Embryonic facial prominence (tissue), 1 donor: ENCODE measurements around the gene STRADB.
"Not testable (repeated sequence)": the region's sequence is repeated elsewhere in the genome, so short reads cannot be mapped to it uniquely, and the experiment has no call there.

ENCODE experiments used
- DNase-seq: peaks from one replicate; pipeline ENCODE4 v3.0.0-alpha.2; 2016; ENCODE audit errors: extremely low spot score

STRADB gene

DNA sequence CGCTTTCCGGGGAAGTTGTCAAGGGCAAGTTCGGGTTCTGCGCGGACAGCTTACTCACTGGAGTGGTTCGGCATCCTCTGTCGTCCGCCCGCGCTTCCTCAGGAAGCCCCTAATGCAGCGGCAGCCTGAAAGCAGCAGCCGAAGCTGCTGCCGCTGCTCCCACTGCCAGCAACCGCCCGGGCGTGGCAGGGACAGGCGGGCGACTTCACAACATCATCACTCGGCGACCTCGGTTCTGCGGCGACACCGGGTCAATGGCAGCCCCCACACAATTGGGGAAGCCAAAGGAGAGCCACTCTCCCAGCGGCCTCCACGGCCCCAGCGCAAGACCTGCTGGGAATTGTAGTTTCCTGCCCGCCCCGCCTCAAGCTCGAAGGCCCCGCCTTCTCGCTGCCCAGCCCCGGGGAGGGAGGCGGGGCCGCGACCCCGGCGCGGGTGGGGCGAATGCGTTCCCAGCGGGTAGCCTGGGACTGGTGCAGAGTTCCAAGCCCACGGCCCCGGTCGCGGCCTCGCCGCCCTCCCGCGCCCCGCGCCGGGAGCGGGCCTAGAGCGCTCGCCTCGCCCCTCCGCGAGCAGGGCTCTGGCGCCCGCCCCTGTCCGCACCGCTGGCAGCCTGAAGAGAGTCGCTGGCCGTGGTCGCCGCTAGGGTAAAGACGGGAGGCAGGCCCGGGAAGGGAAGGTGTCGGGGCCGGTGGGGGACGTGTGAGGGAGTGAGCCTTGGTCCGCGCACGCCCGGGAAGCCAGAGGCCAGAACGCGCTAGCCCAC is at the start of gene STRADB, which contains the start of gene TRAK2:
TSS of gene STRADB (plus strand) at position 449 of the 766 bp plus-strand sequence. CDS start 3,101 bp downstream, outside the sequence.
TSS of gene TRAK2 (minus strand) at position 167 of the 766 bp plus-strand sequence. CDS start 30,951 bp downstream, outside the sequence.
- peak; percentile 90 for DNase-seq

- DNase-seq: no peak
These were observed 49.7 kb upstream of the STRADB start for GRCh38 chr2:201401815-201402214.

- no peak for DNase-seq
These were observed 48.6 kb upstream of the STRADB start for GRCh38 chr2:201402651-201403562.

GRCh38 chr2:201403880-201404279 is 47.7 kb upstream of the STRADB start:
- DNase-seq: no peak

DNA sequence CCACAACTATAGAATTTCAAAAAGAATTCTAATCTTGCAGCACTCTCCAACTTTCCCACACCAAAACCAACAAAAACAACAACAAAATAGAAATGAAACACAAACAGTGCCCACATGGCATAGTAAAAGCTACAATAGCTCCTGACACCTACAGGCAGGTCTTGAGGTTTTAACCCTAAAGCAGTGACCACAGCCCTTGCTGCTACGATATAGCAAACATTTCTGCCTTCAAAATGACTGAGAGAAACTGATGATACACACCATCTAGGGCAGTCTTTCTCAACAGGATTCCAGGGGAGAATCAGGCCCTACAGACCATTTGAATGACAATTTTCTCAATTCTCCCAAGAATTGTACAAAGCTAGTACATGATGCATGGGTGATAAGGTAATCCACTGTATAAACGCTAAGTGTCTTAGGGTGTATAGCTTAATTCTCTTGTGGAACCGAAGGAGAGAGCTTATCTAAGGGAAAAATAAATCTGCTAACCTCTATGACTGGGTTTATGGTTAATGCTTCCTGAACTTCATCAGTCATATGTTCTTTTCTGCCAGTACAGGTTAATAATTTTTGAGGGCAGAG is 46.8 kb upstream of the STRADB start:
- DNase-seq: no peak

GRCh38 chr2:201406077-201406662 is 45.4 kb upstream of the STRADB start:
- DNase-seq: no peak

- DNase-seq: no peak
These were observed 44.3 kb upstream of the STRADB start for GRCh38 chr2:201407265-201407664.

GRCh38 chr2:201408931-201409330 is 42.6 kb upstream of the STRADB start:
- DNase-seq: no peak

DNA sequence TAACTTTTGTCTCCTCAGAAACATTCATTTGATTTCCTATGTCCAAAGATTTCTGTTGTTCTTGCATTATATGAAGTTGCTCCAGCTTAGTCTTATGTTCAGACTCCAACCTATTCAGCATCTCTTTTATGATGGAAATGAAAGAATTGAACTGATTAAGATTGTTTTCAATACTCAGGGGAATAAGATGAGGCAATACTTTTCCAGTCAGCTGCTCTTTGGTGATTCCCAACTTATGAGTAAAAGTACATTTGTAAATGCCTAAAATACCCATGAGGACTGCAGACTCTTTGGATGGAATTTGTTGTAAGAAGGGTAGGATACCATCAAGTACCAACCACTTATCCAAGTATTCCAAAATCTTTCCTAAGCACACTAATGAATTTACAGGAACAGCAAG is 40.1 kb upstream of the STRADB start:
- no peak for DNase-seq

DNA sequence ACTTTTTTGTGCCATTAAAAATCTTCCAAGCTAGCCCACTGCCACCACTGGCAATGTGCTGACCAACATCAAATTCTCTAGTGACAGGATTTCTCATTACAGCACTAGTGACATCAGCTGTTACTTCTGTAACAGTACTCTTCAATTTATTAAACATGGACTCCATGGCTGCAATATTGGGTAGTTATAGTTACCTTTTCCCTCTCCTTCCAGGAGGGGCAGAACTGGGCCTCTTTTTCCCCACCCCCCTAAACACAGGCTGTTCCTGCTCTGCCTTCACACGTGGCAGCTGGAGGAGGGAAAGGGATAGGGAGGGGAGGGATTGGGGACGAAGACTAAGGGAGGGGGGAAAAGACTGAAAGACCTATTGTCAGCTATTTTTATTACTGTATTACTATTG is 38.4 kb upstream of the STRADB start:
- no peak for DNase-seq

GRCh38 chr2:201413552-201413951 is 38.0 kb upstream of the STRADB start:
- DNase-seq: no peak

DNA sequence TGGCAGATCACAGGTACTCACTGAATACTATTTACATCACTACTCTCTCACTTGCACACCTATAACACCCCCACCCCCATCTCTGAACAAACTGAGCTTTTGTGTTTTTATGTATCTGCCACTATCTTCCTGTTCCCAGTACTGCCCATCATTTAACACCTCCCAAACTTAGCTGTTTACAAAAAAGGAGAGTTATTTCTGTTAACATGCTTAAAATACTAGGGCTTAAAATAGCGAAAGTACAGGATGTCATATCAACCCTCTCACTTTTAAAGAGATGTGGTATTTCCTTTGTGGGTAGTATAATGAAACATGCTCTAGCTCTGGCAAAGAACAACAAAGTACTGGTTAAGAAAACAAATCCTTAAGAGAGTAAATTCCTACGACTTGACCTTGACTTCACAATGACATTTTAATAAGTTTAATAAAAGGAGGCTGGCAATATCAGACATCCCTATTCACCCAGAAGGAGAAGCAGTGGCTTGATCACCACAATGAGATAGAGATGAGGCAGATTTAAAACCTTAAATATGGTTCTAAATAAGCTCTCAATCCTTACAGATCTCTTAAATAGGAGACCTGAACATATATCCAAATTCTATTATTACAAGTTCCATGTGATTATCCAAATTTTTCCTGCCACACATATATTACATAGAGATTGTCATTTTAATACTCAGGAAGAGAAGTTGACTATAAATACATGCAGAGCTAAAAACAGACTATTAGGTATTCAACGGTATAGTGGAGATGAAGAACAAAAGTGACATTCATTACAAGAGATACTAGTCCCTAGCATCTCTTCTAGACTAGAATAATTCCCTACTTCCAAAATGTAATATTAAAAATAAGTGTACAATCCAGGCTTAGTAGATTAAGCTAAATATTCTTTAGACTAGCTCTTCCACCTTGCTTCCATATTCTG is 37.2 kb upstream of the STRADB start:
- no peak for DNase-seq

DNA sequence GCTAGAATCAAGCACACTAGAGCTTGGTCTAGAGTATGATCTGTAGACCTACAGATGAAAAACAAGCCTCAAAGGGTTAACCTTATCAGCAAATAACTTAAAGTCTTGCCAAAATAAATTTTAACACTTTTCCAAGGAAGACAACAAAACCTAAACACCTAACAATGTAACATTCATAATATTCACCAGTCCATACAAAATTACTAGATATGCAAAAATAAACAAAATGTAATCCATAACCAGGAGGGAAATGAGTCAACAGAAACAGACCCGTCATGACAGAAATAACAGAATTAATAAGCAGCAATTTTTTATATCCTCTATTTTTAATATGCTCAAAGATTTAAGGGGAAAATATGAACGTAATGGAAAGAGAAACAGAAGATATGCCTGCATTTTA is 36.4 kb upstream of the STRADB start:
- no peak for DNase-seq

- DNase-seq: no peak
These were observed 32.4 kb upstream of the STRADB start for GRCh38 chr2:201419057-201419635.

- no peak for DNase-seq
These were observed 31.6 kb upstream of the STRADB start for GRCh38 chr2:201419986-201420385.

DNA sequence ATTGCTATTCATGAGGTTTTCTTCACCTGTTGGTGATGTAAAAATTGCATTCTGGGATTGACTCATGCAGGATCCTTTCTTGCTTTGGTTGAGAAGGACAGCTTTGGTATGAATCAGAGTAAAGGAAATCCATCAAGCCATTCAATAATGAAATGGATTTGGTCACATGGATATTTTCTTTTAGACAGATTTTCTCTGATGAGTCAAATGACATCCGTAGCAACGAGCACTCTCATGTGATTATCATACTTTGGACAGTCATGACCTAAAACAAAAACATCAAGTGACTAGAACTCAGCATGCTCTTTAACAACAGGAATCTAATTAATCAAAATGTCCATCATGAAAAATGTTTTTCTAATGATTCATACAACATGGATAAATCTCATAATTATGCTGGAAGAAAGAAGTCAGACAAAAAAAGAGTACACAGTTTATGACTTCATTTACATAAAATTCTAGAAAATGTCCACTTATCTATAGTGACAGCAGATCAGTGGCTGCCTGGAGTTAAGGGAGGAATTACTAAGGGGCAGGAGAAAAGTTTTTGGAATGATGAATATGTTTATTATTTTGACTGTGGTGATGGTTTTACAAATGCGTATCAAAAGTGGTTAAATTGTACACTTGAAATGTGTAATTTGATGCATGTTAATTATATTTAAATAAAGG is 31.0 kb upstream of the STRADB start:
- DNase-seq: no peak

DNA sequence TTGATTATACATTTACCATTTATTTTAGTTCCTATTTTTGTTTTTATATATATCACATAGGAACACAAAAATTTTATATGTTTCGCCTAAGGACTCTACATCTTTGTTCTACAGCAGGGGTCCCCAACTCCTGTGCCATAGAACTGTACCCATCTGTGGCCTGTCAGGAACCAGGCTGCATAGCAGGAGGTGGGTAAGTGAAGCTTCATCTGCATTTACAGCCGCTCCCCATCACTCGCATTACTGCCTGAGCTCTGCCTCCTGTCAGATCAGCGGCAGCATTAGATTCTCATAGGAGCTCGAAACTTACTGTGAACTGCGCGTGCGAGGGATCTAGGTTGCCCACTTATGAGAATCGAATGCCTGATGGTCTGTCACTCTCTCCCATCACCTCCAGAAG is 25.6 kb upstream of the STRADB start:
- no peak for DNase-seq

DNA sequence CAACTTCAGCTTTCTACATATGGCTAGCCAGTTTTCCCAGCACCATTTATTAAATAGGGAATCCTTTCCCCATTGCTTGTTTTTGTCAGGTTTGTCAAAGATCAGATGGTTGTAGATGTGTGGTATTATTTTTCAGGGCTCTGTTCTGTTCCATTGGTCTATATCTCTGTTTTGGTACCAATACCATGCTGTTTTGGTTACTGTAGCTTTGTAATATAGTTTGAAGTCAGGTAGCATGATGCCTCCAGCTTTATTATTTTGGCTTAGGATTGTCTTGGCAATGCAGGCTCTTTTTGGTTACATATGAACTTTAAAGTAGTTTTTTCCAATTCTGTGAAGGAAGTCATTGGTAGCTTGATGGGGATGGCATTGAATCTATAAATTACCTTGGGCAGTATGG is 23.2 kb upstream of the STRADB start:
- DNase-seq: not testable (repeated sequence)

DNA sequence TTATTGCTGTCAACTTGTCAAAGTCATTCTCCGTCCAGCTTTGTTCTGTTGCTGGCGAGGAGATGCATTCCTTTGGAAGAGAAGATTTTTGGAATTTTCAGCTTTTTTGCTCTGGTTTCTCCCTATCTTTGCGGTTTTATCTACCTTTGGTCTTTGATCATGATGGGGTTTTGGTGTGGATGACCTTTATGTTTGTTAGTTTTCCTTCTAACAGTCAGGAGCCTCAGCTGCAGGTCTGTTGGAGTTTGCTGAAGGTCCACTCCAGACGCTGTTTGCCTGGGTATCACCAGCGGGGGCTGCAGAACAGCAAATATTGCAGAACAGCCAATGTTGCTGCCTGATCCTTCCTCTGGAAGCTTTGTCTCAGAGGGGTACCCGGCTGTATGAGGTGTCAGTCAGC is 21.7 kb upstream of the STRADB start:
- DNase-seq: not testable (repeated sequence)

GRCh38 chr2:201430322-201430721 is 21.2 kb upstream of the STRADB start:
- not testable (repeated sequence) for DNase-seq
